GM12878 (cell line): ENCODE data around the gene KCTD16.

ENCODE experiments used
- CTCF ChIP-seq, 3 experiments: IDR thresholded peaks in 2 of 3; conservative IDR thresholded peaks in 1 of 3; 2 replicates each; pipeline ENCODE4 v1.5.1; 2011; ENCODE audit warnings: low read depth in 3 of 3, low read length in 3 of 3, mild to moderate bottlenecking in 3 of 3, control low read depth in 2 of 3, moderate library complexity in 2 of 3, inconsistent platforms in 1 of 3, mixed read lengths in 1 of 3; ENCODE audit not compliant: control insufficient read depth in 2 of 3, insufficient read depth in 1 of 3; ENCODE audit errors: extremely low read depth in 1 of 3
- EZH2 ChIP-seq: IDR thresholded peaks from 2 replicates; pipeline ENCODE4 v1.6.1; 2012; ENCODE audit warnings: low read depth, mild to moderate bottlenecking, control low read depth, inconsistent platforms, low read length, borderline replicate concordance; ENCODE audit not compliant: control insufficient read depth
- JUND ChIP-seq: IDR thresholded peaks from 2 replicates; pipeline ENCODE4 v1.6.1; 2012; ENCODE audit warnings: low read depth, mild to moderate bottlenecking, low read length, improper control_type of control experiment, moderate library complexity
- NFXL1 ChIP-seq: fragments of 450-650 bp; IDR thresholded peaks from 2 replicates; pipeline ENCODE4 v1.6.1; 2017; ENCODE audit warnings: antibody characterized with exemption, mild to moderate bottlenecking, borderline replicate concordance
- POLR2A ChIP-seq: IDR thresholded peaks from 2 replicates; pipeline ENCODE4 v1.6.1; 2011; ENCODE audit warnings: low read depth, mild to moderate bottlenecking, low read length
- POU2F2 ChIP-seq: IDR thresholded peaks from 3 replicates; pipeline ENCODE4 v1.6.1; 2011; ENCODE audit warnings: low read depth, mild to moderate bottlenecking, low read length, borderline replicate concordance
- RFX5 ChIP-seq: IDR thresholded peaks from 2 replicates; pipeline ENCODE4 v1.6.1; 2011; ENCODE audit warnings: low read depth, low read length, improper control_type of control experiment
- SPI1 ChIP-seq: IDR thresholded peaks from 2 replicates; pipeline ENCODE4 v1.6.1; 2011; ENCODE audit warnings: low read depth, mild to moderate bottlenecking, low read length, moderate library complexity, borderline replicate concordance; ENCODE audit not compliant: insufficient read depth
- TAF1 ChIP-seq: IDR thresholded peaks from 2 replicates; pipeline ENCODE4 v1.6.1; 2011; ENCODE audit warnings: mild to moderate bottlenecking, low read depth, low read length, borderline replicate concordance
- ZNF592 ChIP-seq: fragments of 450-650 bp; IDR thresholded peaks from 2 replicates; pipeline ENCODE4 v1.6.1; 2017; ENCODE audit warnings: mild to moderate bottlenecking, moderate library complexity

GRCh38 chr5:144403817-144404420 is 233.2 kb downstream of the KCTD16 start:
- TF ChIP-seq JUND, result no peak
- TF ChIP-seq NFXL1, result no peak
- no peak for TF ChIP-seq RFX5
- TF ChIP-seq CTCF (IDR thresholded peaks at IDR 0.05 in 2 of 3, conservative IDR thresholded peaks at IDR 0.05 in 1 of 3; ENCODE audit: control insufficient read depth in 2 of 3, extremely low read depth in 1 of 3, insufficient read depth in 1 of 3, low read depth in 3 of 3, low read length in 3 of 3), result no peak
- TF ChIP-seq TAF1, result no peak
- TF ChIP-seq EZH2, result no peak
- TF ChIP-seq POLR2A, result no peak
- no peak for TF ChIP-seq ZNF592
- no peak for TF ChIP-seq POU2F2
- no peak for TF ChIP-seq SPI1
